ENCODE data around the gene RGS2. TPM values are rescaled to one million over a fixed set of nuclear protein-coding genes. Genes with fewer than 3 reads are reported as not detected.
A peak's percentile ranks its signal among the peaks of the same experiment; 100 is the strongest.

RGS2 gene
- total and polyA plus RNA-seq, 9 of the 15 experiments (the other 6 are each of a cell fraction or from before 2014, with no cell fraction given), result 2.5 to 5.4 (median 3.8) TPM

DNA sequence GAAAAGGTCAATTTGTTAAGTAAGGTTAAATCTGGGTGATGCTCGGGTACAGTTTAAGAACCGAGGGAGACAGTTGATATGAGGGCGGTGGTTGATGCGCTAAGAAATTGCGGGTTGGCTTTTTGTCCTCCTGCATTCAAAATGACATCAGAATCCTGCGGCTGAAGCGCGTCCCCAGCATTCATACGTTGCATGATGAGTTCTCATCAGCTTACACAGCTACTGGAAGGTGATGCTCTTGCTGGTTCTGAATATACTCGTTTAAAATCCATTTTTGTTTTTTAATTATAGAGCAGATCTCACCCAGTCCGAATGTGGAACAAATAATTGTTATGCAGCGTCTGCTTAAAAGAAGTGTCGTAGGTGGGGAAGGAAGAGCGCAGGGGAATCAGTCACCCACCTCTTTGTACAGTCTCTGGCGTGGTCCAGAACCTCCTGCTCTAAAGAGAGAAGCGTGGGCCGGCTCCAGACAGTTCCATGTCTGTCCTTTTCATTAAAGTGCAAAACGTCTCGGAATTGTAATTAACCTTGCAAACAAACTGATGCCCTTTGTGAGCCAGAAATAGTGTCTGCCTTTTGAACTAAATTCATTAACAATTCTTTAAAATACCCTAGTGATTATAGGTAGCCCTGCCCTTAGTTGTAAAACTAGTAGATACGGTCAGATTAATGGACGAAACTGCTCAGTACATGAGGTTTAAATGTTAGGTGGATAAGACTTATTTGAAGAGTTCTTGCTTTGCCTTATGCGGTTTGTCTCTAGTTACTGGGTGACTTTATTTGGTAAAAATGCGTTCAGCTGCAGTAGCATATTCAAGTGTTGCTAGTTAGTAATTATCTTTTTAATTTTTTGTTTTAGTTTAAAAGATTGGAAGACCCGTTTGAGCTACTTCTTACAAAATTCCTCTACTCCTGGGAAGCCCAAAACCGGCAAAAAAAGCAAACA, 741 bp downstream of the RGS2 start (continued):
- TF ChIP-seq, protein P1, sequence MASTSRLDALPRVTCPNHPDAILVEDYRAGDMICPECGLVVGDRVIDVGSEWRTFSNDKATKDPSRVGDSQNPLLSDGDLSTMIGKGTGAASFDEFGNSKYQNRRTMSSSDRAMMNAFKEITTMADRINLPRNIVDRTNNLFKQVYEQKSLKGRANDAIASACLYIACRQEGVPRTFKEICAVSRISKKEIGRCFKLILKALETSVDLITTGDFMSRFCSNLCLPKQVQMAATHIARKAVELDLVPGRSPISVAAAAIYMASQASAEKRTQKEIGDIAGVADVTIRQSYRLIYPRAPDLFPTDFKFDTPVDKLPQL (IDR thresholded peaks at IDR 0.05; ENCODE audit: extremely low read depth, insufficient read length), result no peak
- TF ChIP-seq, protein P2, sequence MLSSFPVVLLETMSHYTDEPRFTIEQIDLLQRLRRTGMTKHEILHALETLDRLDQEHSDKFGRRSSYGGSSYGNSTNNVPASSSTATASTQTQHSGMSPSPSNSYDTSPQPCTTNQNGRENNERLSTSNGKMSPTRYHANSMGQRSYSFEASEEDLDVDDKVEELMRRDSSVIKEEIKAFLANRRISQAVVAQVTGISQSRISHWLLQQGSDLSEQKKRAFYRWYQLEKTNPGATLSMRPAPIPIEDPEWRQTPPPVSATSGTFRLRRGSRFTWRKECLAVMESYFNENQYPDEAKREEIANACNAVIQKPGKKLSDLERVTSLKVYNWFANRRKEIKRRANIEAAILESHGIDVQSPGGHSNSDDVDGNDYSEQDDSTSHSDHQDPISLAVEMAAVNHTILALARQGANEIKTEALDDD (IDR thresholded peaks at IDR 0.05), result no peak
- TF ChIP-seq NELFE (IDR thresholded peaks at IDR 0.05; ENCODE audit: insufficient read depth, insufficient read length), result no peak
- no peak for TF ChIP-seq NRF1 (conservative IDR thresholded peaks at IDR 0.05 in 1 of 2, IDR thresholded peaks at IDR 0.05 in 1 of 2)
- no peak for TF ChIP-seq EGR1 (conservative IDR thresholded peaks at IDR 0.05)
- TF ChIP-seq, protein P3, sequence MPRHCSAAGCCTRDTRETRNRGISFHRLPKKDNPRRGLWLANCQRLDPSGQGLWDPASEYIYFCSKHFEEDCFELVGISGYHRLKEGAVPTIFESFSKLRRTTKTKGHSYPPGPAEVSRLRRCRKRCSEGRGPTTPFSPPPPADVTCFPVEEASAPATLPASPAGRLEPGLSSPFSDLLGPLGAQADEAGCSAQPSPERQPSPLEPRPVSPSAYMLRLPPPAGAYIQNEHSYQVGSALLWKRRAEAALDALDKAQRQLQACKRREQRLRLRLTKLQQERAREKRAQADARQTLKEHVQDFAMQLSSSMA (CRISPR knock-in tag; IDR thresholded peaks at IDR 0.05), result no peak
- peak; percentile 92; the same call in 1 of the 2 replicates for TF ChIP-seq MTA1 (IDR thresholded peaks at IDR 0.05; ENCODE audit: borderline replicate concordance)
- no peak for TF ChIP-seq ZNF644 (tag; IDR thresholded peaks at IDR 0.05; ENCODE audit: low read depth)
- TF ChIP-seq EP300 (IDR thresholded peaks at IDR 0.05; ENCODE audit: low read length), result no peak
- TF ChIP-seq SMARCB1 (IDR thresholded peaks at IDR 0.05; ENCODE audit: insufficient read length, low read depth), result no peak
- TF ChIP-seq PTRF (tag; IDR thresholded peaks at IDR 0.05), result no peak
- TF ChIP-seq ZNF717 (CRISPR knock-in tag; IDR thresholded peaks at IDR 0.05), result no peak
- no peak for TF ChIP-seq NFIX (CRISPR knock-in tag; IDR thresholded peaks at IDR 0.05; ENCODE audit: low read depth)
- TF ChIP-seq TEAD1 (CRISPR knock-in tag; IDR thresholded peaks at IDR 0.05), result no peak
- TF ChIP-seq KAT2B (IDR thresholded peaks at IDR 0.05; ENCODE audit: low read depth, low read length), result no peak
- TF ChIP-seq, protein P4, sequence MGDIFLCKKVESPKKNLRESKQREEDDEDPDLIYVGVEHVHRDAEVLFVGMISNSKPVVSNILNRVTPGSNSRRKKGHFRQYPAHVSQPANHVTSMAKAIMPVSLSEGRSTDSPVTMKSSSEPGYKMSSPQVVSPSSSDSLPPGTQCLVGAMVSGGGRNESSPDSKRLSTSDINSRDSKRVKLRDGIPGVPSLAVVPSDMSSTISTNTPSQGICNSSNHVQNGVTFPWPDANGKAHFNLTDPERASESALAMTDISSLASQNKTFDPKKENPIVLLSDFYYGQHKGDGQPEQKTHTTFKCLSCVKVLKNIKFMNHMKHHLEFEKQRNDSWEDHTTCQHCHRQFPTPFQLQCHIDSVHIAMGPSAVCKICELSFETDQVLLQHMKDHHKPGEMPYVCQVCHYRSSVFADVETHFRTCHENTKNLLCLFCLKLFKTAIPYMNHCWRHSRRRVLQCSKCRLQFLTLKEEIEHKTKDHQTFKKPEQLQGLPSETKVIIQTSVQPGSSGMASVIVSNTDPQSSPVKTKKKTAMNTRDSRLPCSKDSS (IDR thresholded peaks at IDR 0.05; ENCODE audit: low read depth, partially characterized antibody), result no peak
- TF ChIP-seq NR4A1 (CRISPR knock-in tag; IDR thresholded peaks at IDR 0.05), result no peak
- TF ChIP-seq NR4A1 (tag; IDR thresholded peaks at IDR 0.05), result no peak
- no peak; a peak in 1 of 4 replicates for TF ChIP-seq MAZ (CRISPR knock-in tag; conservative IDR thresholded peaks at IDR 0.05 in 1 of 2, IDR thresholded peaks at IDR 0.05 in 1 of 2)
- no peak for TF ChIP-seq SRSF1 (IDR thresholded peaks at IDR 0.05; ENCODE audit: low read depth, low read length)
- no peak for TF ChIP-seq FOXK1 (CRISPR knock-in tag; IDR thresholded peaks at IDR 0.05; ENCODE audit: borderline replicate concordance)
- no peak for TF ChIP-seq XRCC5 (IDR thresholded peaks at IDR 0.05; ENCODE audit: low read depth, low read length)
- TF ChIP-seq, protein P5, sequence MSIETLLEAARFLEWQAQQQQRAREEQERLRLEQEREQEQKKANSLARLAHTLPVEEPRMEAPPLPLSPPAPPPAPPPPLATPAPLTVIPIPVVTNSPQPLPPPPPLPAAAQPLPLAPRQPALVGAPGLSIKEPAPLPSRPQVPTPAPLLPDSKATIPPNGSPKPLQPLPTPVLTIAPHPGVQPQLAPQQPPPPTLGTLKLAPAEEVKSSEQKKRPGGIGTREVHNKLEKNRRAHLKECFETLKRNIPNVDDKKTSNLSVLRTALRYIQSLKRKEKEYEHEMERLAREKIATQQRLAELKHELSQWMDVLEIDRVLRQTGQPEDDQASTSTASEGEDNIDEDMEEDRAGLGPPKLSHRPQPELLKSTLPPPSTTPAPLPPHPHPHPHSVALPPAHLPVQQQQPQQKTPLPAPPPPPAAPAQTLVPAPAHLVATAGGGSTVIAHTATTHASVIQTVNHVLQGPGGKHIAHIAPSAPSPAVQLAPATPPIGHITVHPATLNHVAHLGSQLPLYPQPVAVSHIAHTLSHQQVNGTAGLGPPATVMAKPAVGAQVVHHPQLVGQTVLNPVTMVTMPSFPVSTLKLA (conservative IDR thresholded peaks at IDR 0.05), result 0 out of 4 replicates have a peak, but pooled peaks of 1 of the 2 experiments have one; percentile 12
